ENCODE measurements around the gene SYT17.

Gene SYT17

DNA sequence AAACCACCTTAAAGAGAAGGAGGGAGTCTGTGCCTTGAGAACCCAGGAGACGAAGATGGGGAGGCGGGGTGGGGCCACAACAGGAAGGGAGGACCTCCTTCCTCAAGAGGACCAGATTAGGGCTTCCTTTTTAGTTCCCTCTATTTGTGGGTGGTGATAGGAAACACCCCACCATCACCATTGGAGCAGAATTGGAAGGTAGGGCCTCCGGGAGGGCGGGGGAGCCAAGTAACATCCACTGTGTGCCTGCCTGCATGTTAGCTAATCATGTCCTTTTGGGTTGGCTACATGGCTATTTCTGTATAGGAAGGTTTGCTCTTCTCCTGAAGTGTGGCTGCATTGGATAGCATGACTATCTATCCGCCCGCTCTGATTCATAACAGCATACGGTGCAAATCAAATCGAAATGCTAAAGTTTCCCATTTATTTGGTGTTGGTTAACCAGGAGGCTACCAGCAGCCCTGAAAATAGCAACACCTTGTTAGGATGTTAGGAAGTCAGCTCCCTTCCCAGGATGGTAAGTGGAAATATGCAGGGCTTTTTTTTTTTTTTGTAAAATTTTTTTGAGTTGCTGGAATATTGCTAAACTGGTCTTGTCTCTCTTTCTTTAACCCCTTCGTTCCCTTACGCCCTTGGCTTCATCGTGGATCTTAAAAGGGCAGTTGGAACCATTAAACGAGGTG, 4.2 kb downstream of the SYT17 start:
- in situ Hi-C loops (cut with MboI; ENCODE audit: low sequenced_read_pairs): no loop called here

DNA sequence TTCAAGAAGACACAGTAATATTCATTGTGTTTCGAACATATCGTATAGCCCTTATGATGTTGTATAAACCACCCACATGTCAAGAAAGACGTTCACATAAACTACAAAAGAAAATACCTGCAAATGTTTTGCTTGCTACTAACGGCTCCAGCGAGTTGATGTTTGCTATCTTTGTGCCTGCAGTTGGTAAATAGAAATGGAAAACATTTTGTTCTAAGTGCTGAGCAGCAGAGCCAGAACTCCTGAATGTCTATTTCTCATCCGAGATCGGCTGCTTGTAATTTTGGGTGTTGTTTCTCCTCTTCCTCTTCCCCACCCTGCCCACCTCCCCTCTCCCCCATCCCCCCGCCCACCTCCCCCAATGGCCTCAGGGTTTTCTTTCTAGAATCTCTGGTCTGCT, 5.0 kb downstream of the SYT17 start:
- in situ Hi-C loops (cut with MboI; ENCODE audit: low sequenced_read_pairs): no loop called here

DNA sequence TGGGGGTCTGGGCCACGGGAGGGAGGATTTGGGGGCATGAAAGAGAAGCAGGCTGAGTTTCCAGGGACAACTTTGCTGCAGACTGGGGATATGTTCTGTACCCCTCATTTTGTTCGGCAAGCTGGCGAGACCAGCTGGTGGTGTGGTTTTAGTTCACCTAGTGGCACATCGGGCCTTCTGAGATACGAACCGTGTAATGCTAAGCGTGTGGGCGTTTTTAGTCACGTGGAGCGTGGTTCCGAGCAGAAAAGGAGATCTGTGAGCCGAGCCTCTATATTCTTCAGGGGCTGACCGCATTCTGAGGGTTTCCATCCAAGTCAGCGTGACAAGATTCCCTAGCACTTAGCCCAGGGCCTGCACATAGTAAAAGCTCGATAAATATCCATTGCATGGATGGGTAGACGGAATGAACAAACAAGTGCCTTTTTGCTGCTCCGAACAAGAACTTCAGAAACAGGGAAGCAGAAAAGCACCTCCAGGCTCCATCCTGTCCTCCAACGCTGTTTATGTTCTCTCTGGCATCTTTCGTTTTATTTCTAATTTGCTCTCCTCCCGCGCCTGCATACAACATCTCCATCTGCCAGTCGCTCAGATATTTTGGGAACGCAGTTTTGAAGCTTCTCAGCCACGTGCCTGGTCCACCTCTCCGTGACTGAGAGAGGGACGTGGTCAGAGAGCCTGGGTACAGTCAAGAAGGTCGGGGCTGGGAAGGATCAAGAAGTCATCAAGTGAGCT, 5.8 kb downstream of the SYT17 start:
- in situ Hi-C loops (cut with MboI; ENCODE audit: low sequenced_read_pairs): no loop called here

DNA sequence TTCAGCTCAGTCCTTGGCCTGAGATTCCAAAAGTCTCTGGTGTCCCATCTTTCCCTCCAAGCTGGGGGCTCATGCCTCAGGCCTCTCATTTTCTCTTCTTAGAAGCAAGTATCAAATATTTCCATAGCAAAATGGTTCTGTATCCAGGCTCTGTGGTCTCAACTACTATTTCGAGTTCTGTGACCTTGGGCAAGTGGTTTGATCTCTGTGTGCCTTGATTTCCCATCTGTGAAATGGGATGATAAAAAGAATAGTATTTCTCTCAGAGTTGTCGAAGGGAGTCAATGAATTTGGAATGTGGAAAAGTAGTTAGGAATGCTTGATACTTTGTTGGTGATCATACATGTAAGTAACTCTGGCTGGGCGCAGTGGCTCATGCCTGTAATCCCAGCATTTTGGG, 6.4 kb downstream of the SYT17 start:
- in situ Hi-C loops (cut with MboI; ENCODE audit: low sequenced_read_pairs): no loop called here

DNA sequence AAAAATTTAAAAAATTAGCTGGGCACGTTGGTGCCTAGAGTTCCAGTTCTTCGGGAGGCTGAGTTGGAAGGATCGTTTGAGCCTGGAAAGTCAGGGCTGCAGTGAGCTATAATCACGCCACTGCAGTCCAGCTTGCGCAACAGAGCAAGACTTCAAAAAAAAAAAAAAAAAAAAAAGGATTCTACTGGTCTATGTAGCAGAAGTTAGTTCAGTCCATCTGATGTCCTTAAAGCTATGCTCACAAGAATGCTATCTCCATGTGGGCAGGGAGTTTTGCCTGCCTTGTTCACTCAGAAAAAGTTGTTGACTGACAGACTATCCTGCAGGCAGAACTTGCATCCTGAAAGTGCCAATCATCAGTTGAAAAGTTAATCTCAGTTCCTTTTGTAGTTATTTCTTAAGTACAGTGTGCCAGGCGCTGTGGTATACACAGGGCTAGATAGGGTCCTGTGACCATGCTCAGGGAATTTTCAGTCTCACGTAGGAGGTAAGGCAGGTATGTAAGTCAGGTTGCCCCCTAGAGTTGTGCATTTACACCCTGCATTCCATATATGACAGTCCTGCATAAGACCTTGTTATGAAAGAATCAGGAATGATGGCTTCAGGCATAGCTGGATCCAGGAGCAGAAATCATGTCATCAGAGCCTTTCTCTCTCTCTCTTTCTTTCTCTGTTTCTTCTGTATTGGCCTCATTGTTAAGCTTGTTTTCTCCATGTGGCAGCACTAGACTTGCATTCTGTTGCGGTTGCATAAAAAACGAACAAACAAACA, 7.6 kb downstream of the SYT17 start:
- in situ Hi-C loops (cut with MboI; ENCODE audit: low sequenced_read_pairs): no loop called here

DNA sequence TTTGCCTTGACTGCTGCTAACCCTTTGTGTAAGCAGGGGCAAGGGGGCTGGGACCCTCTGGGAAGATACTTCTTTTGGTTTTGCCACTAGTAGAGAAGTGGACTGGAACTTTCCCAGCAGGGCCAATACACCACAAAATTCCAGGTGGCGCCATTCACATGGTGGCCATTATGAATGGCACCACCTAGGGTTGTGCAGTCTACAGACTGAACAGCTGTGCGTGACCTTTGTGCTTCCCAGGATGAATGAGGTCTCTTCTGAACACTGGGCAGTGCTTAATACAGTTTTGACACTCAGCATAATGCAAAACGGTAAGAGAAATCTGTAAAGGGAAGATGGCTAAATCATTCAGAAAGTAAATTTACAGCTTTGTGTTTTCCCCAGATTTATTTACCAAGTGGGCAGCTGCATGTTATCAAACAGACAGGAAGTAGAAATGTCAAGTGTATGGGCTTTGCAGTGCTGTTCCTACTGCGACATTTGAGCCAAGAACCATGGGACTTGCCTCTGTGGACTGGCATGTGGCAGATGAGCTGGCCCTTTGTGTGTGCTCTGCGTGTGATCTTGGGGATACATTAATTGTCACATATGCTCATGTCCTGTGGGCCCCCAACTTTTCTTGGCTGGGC, 9.2 kb downstream of the SYT17 start:
- in situ Hi-C loops (cut with MboI; ENCODE audit: low sequenced_read_pairs): no loop called here

DNA sequence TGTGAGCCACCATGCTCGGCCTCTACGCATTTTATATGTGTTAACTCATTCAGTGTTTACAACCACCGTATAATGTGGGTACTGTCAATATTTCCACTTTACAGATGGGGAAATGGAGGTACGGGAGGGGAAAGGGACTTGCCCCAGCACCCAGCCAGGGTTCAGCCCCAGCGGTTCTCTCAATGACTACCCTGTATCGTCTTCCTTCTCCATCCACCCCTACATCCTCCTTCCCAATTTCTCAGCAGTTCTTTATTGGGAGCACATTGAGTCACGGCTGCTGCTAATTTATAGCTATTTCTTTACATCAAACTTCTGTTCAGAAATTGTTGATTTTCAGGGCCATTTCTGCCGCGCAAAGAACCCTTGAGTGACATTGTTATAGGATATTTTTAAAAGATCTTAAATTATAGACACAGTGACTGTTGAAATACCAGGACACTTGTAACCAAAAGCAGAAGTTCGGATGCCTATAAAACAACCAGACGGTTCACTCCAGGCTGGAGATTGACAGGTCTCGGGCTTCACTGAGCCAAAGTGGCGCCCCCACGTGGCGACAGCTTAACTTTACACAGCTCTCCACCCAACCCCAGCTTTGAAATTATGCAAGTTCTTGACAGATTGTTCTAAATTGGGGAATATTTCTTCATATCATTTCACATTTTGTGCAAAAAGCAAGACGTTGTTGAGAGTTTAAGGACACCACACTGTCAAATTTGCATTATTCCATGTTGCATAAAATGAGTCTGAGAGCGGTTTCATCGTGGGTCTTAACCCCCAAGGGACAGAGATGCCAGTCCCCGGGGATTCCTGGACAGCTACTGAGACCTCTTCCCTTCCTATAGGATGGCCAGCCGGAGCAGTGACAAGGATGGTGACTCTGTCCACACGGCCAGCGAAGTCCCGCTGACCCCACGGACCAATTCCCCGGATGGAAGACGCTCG, 11.8 kb downstream of the SYT17 start:
- in situ Hi-C loops (cut with MboI; ENCODE audit: low sequenced_read_pairs): loop anchor here (10.0 kb wide), 1 partner anchor 85 kb away; no protein-coding TSS in a partner anchor

DNA sequence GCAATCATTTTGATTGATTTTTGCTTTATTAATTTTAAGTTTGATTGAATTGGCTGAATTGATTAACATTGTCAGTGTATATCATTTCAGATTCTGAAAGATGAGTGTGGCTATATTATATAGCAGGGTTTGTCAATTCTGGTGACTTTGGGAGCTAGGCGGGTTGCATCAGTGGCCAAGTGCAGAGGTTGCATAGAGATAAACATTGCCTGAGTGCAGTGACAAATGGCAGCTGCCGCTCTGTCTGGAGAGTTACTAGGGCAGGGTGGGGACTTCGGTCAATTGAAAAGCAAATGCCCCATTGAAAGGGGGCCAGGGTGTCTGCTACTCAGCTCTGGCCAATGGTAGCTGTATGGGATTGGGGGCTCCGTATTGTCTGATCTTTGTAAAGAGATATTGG, 12.7 kb downstream of the SYT17 start:
- in situ Hi-C loops (cut with MboI; ENCODE audit: low sequenced_read_pairs): loop anchor here (10.0 kb wide), 1 partner anchor 86 kb away; no protein-coding TSS in a partner anchor

DNA sequence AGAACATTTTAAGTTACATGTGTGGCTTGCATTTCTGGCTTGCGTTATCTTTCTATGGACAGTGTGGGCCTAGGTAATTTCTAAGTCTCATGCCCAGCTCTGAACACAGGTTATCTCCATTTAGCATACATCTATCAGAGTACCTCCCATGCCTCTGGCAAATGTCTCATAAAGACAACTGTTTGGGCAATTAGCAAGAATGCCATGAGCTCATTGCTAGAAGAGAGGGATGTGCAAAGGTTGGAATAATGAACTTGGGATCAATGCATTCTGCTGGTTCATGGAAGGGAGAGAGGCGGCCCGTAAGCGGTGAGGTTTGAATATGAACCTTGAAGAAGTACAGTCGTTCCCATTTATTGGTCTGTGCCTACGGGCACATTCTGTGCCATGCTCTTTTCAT, 14.4 kb downstream of the SYT17 start:
- in situ Hi-C loops (cut with MboI; ENCODE audit: low sequenced_read_pairs): loop anchor here (10.0 kb wide), 1 partner anchor 88 kb away; no protein-coding TSS in a partner anchor

DNA sequence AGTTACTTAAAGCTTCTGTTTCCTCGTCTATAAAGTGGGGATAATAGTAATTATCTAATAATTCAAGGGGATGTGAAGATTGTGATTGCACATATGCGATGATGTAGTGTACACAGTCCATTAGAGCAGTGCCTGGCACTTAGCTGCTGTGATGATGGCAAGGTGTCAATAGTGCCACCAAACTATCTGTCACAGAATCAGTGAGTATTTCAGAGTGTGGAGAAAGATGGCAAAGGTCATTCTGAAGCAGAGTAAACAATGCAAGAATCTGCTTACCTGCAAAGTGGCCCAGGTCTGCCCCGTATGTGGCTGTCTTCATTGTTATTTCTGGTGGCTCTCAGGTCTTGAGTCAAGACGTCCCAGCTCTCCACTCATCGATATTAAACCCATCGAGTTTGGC, 15.1 kb downstream of the SYT17 start:
- in situ Hi-C loops (cut with MboI; ENCODE audit: low sequenced_read_pairs): loop anchor here (10.0 kb wide), 1 partner anchor 88 kb away; no protein-coding TSS in a partner anchor

DNA sequence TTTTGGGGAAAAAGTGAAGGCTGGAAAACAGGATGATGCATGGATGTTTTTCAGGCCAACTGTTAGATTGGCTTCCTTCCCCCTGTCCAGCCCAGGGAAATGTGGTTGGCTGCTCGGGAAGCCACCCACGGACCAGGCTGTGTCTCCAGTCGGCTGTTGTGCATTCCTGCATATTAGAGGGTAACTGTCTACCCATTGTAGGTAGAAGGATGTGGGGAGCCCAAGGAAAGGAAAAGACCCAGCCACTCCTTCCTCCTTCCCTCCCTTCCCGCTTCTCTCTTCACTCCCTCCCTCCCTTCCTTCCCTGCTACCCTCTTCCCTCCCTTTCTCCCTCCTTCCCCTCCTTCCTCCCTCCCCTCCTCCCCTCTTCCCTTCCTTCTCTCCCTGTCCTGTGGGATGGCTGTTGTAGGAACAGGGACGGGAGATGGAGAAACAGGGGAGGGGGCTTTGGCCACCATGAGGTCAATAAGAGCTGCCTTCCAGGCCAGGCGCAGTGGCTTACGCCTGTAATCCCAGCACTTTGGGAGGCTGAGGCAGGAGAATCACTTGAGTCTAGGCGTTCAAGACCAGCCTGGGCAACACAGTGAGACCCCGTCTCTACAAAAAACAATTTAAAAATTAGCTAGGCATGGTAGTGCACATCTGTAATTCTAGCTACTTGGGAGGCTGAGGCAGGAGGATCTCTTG, 16.9 kb downstream of the SYT17 start:
- in situ Hi-C loops (cut with MboI; ENCODE audit: low sequenced_read_pairs): loop anchor here (10.0 kb wide), 1 partner anchor 90 kb away; no protein-coding TSS in a partner anchor

DNA sequence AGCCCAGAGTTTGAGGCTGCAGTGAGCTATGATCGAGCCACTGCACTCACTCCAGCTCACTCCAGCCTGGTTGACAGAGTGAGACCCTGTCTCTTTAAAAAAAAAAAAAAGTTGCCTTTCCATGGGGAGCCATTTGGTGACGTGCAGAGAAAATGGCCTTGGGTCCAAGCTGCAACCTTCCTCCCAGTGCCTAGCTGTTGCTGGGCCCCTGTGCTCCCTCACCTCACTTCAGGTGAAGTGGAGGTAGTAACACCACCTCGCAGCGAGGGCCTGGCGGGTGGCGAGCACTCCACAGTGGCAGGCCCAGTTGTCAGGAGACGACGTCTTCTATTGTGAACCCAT, 17.4 kb downstream of the SYT17 start:
- in situ Hi-C loops (cut with MboI; ENCODE audit: low sequenced_read_pairs): loop anchor here (10.0 kb wide), 1 partner anchor 91 kb away; no protein-coding TSS in a partner anchor

DNA sequence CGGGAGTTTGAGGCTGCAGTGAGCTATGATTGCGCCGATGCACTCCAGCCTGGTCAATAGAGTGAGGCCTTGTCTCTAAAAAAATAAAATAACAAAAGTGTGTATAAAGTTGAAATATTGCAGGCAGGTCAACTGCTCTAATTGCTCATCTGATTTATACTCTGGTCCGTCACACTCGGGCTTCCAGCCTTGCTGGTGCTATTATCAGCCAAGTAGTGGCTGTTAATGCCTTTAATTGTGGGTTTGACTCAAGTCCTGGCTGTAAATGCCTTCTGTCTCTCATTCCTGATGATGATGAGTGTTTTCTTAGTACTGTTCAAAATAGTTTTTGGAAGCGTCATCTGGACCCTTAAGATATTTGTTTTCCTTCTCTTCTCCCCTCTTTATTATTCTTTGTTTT, 18.4 kb downstream of the SYT17 start:
- in situ Hi-C loops (cut with MboI; ENCODE audit: low sequenced_read_pairs): loop anchor here (10.0 kb wide), 1 partner anchor 92 kb away; no protein-coding TSS in a partner anchor

DNA sequence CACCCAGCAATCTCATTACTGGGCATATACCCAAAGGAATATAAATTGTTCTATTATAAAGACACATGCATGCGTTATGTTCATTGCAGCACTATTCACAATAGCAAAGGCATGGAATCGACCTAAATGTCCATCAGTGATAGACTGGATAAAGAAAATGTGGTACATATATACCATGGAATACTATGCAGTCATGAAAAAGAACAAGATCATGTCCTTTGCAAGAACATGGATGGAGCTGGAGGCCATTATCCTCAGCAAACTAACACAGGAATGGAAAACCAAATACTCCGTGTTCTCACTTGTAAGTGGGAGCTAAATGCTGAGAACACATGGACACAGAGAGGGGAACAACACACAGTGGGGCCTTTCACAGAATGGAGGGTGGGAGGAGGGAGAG, 19.9 kb downstream of the SYT17 start:
- in situ Hi-C loops (cut with MboI; ENCODE audit: low sequenced_read_pairs): loop anchor here (10.0 kb wide), 1 partner anchor 93 kb away; no protein-coding TSS in a partner anchor

DNA sequence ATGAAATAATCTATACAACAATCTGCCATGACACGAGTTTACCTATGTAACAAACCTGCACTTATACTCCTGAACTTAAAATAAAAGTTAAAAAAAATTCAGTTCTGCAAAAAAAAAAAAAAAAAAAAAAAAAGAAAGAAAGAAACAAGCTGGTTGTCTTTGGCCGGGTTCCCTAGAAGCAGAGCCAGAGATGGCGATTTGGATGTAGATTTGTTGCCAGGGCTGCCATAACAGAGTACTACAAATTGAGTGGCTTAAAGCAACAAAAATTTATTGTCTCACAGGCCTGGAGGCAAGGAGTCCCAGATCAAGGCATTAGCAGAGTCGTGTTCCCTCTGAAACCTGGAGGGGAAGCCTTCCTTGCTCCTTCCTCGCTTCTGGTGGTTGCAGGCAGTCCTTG, 20.4 kb downstream of the SYT17 start:
- in situ Hi-C loops (cut with MboI; ENCODE audit: low sequenced_read_pairs): loop anchor here (10.0 kb wide), 1 partner anchor 94 kb away; no protein-coding TSS in a partner anchor

DNA sequence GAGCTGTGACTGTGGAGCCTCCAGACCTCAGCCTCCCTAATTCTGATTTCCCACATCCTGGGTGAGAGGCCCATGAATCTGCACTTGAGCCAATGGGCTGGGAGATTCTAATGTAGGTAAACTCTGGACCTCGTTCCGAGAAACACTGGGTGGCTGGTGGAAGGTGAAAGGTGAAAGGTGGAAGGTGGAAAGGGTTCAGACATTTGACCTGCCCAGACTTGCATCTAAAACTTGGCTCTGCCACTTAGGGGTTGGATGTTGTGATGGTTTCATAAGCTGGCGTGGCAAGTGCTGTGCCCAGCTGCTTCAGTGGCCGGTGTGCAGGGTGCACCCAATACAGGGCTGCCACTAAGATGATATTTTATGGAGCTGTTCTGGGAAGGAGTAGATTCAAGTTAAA, 24.8 kb downstream of the SYT17 start:
- in situ Hi-C loops (cut with MboI; ENCODE audit: low sequenced_read_pairs): no loop called here

DNA sequence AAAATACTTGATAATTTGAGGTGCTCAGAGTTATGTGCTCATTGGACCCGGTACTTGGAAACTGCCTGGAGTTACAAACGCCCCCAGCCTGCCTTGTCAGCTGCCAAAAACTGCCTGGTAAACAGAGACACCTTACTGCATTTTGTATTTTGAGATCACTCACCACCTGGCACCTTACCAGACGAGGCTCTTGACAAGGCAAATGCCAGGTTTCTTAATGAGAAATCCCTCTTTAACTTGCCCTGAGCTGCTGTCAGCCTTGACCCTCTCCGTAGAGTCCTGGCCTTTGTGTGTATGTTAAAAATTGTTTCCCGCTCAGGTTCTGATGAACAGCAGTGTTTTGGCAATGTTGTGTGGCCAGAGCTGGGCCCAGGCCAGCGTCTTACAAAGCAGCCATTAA, 28.8 kb downstream of the SYT17 start:
- in situ Hi-C loops (cut with MboI; ENCODE audit: low sequenced_read_pairs): no loop called here

DNA sequence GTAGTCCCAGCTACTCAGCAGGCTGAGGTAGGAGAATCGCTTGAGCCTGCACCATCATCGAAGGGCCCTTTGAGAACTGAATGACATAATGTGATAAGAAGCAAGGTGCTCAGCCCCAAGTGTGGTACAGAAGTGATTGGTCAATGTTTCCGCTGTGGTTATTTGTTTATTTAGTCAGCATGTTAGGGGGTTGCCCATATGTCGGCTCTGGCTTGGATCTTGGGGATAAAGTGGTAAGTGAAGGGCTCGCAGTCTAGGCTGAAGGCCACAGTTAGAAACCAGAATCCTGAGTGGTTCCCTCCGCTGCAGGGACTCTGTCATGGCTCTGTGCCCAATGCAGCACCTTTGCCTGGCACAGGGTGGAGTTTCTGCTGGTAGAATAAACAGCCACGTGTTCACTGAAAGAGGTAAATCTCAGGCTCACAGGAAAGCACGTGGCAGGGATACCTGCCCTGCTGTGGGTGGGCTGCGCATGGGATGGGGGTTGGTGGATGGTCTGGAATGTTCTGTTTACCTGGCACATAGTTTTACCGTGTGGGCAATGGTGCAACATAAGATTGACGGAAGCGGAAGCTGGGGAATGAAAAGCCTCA, 35.4 kb downstream of the SYT17 start:
- in situ Hi-C loops (cut with MboI; ENCODE audit: low sequenced_read_pairs): no loop called here
